Measurements from ENCODE around the gene NCOA6.
"Not testable (repeated sequence)": the region's sequence is repeated elsewhere in the genome, so short reads cannot be mapped to it uniquely, and the experiment has no call there.

Gene NCOA6

DNA sequence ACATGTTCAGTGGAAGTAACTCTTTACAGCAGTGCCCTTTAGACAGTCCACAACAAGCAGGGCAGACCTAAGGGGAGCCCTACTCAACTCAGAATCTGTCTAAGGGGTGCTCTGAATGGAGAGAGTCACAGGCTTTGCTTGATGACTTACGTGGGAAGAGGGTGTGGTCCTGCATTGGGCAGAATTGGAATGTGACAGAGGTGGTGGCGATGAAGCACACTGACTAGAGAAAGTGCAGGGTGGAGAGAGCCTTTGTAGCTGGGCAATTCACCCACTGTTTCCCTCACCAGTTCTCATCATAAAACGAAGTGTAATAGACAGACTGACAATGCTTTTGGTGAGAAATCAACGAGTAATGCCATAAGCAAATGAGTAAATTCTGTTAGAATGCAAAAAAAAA, 110.1 kb downstream of the NCOA6 start:
- Histone ChIP-seq H3K4me2 (ENCODE audit: insufficient read depth, low read length, poor library complexity, severe bottlenecking) (no peak overlapping the region), H3K9ac (ENCODE audit: low read depth, low read length, poor library complexity) (no peak overlapping the region), H2AFZ (ENCODE audit: low read length) (no peak overlapping the region), H4K8ac (ENCODE audit: low read depth, low read length) (no peak overlapping the region), H3K4ac (ENCODE audit: low read length) (no peak overlapping the region), H3K79me1 (ENCODE audit: low read depth, low read length) (no peaks in the 10 kb centered on the region), H3K4me3 (ENCODE audit: low read length in 2 of 2) (no peak overlapping the region), H3K18ac (ENCODE audit: low read length) (no peak overlapping the region), H3K36me3 (replicated peaks in 1 of 2; ENCODE audit: control insufficient read depth in 2 of 2, insufficient read depth in 2 of 2, low read length in 2 of 2) (peaks cover 16 to 74% of the 10 kb centered on the region in 2 donors), H3K14ac (ENCODE audit: low read length) (no peak overlapping the region), H4K91ac (ENCODE audit: low read depth, low read length, poor library complexity) (no peak overlapping the region), H3K27me3 (ENCODE audit: control insufficient read depth in 3 of 3, insufficient read depth in 3 of 3, low read depth in 1 of 3, low read length in 3 of 3) (peaks cover 0 to 14% (median 2%) of the 10 kb centered on the region in 3 experiments), H3K23ac (ENCODE audit: low read depth, low read length, poor library complexity) (no peak overlapping the region), H3K27ac (replicated peaks; ENCODE audit: low read length) (no peak overlapping the region), H2BK12ac (ENCODE audit: low read length) (no peak overlapping the region), H3K9me3 (replicated peaks in 1 of 2; ENCODE audit: control insufficient read depth in 2 of 2, insufficient read depth in 1 of 2, low read depth in 1 of 2, low read length in 2 of 2) (peaks cover 0 to 2% of the 10 kb centered on the region in 2 donors), H2BK15ac (ENCODE audit: low read length) (no peak overlapping the region), H2BK5ac (ENCODE audit: low read length) (no peak overlapping the region), H2AK5ac (ENCODE audit: low read depth, low read length) (no peak overlapping the region), H3K4me1 (ENCODE audit: control insufficient read depth in 2 of 2, insufficient read depth in 1 of 2, low read depth in 1 of 2, low read length in 2 of 2) (peaks cover 0 to 2% of the 10 kb centered on the region in 2 donors), H2BK120ac (ENCODE audit: low read depth, low read length) (no peak overlapping the region)
- DNase-seq (ENCODE audit: low spot score), result no peak
- WGBS, 2 donors (ENCODE audit: extremely low coverage in 2 of 2, insufficient read length in 2 of 2, insufficient replicate concordance in 1 of 2), result no CpG with 5 or more reads among the region's 4 CpGs

DNA sequence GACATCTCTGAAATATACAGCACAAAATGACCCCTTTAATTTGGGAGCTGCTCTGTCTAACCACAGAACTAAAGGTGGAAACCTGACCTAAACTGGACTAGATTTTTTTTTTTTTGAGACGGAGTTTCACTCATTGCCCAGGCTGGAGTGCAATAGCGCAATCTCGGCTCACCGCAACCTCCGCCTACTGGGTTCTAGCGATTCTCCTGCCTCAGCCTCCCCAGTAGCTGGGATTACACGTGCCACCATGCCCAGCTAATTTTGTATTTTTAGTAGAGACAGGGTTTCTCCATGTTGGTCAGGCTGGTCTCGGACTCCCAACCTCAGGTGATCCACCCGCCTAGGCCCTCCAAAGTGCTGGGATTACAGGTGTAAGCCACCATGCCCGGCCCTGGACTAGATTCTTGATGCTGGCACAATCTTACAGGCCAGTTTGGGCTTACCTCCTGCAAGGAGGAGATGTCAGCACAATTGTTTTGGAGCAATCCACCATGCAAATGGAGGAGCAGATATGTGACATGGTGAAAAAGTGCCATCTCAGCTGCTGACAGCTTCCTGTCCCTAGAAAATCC, 111.4 kb downstream of the NCOA6 start:
- H3K4me2 ChIP-seq (ENCODE audit: insufficient read depth, low read length, poor library complexity, severe bottlenecking); H4K91ac ChIP-seq (ENCODE audit: low read depth, low read length, poor library complexity); H3K27ac ChIP-seq (replicated peaks; ENCODE audit: low read length); H3K4ac ChIP-seq (ENCODE audit: low read length); H3K4me3 ChIP-seq (ENCODE audit: low read length in 2 of 2); H3K18ac ChIP-seq (ENCODE audit: low read length); H3K79me1 ChIP-seq (ENCODE audit: low read depth, low read length); H2AK5ac ChIP-seq (ENCODE audit: low read depth, low read length); H2AFZ ChIP-seq (ENCODE audit: low read length); H3K23ac ChIP-seq (ENCODE audit: low read depth, low read length, poor library complexity); H3K9ac ChIP-seq (ENCODE audit: low read depth, low read length, poor library complexity); H2BK15ac ChIP-seq (ENCODE audit: low read length); H3K9me3 ChIP-seq (replicated peaks in 1 of 2; ENCODE audit: control insufficient read depth in 2 of 2, insufficient read depth in 1 of 2, low read depth in 1 of 2, low read length in 2 of 2); H3K4me1 ChIP-seq (ENCODE audit: control insufficient read depth in 2 of 2, insufficient read depth in 1 of 2, low read depth in 1 of 2, low read length in 2 of 2); DNase-seq (ENCODE audit: low spot score); H2BK120ac ChIP-seq (ENCODE audit: low read depth, low read length); H4K8ac ChIP-seq (ENCODE audit: low read depth, low read length); H2BK5ac ChIP-seq (ENCODE audit: low read length); H3K14ac ChIP-seq (ENCODE audit: low read length); H2BK12ac ChIP-seq (ENCODE audit: low read length): not testable (repeated sequence)
- H3K27me3 ChIP-seq (ENCODE audit: control insufficient read depth in 3 of 3, insufficient read depth in 3 of 3, low read depth in 1 of 3, low read length in 3 of 3), result peaks cover 0 to 21% (median 6%) of the 10 kb centered on the region in 3 experiments
- WGBS, 2 donors (ENCODE audit: extremely low coverage in 2 of 2, insufficient read length in 2 of 2, insufficient replicate concordance in 1 of 2), result no CpG with 5 or more reads among the region's 10 CpGs
- H3K36me3 ChIP-seq (replicated peaks in 1 of 2; ENCODE audit: control insufficient read depth in 2 of 2, insufficient read depth in 2 of 2, low read length in 2 of 2), result peaks cover 14 to 63% of the 10 kb centered on the region in 2 donors

DNA sequence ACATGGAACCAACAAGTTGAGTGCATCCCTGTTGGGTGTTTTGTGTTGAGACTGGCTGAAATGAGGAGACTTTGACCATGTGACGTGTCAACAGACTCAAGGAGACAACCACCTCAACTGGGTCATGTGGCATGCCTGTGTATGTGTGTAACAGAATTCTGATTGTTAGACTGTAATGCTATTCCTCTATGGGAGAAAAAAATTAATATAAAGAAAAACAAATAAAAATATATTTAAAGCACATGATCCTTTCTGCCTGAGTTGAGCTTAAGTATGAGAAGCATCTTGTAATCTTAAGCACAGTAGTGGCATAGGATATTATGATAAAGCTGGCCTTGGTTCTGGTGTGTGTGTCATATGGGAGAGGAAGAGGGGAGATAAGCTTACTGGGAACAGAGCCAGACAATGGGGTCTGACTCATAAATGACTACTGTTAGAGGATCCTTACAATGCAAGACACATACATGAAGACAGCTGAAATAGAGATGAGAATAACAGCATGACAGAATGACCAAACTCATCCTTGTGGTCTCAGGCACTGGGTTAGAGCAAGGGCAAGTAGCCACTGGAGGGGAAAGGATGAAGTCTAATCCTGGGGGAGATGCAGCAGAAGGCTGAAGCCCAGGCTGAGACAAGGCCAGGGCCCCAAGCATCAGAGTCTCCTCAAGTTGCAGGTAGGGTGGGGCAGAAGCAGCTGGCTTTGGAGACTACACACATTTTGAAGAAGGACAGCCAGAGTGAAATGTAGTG, 112.1 kb downstream of the NCOA6 start:
- peak overlapping the region; percentile 39 for H3K23ac ChIP-seq (ENCODE audit: low read depth, low read length, poor library complexity)
- peaks cover 14 to 56% of the 10 kb centered on the region in 2 donors for H3K36me3 ChIP-seq (replicated peaks in 1 of 2; ENCODE audit: control insufficient read depth in 2 of 2, insufficient read depth in 2 of 2, low read length in 2 of 2)
- no CpG with 5 or more reads among the region's 1 CpG for WGBS, 2 donors (ENCODE audit: extremely low coverage in 2 of 2, insufficient read length in 2 of 2, insufficient replicate concordance in 1 of 2)
- H3K4ac ChIP-seq (ENCODE audit: low read length), result no peak overlapping the region
- H3K27ac ChIP-seq (replicated peaks; ENCODE audit: low read length), result no peak overlapping the region
- no peak overlapping the region for H3K14ac ChIP-seq (ENCODE audit: low read length)
- no peaks in the 10 kb centered on the region for H3K79me1 ChIP-seq (ENCODE audit: low read depth, low read length)
- H2BK5ac ChIP-seq (ENCODE audit: low read length), result no peak overlapping the region
- H2BK15ac ChIP-seq (ENCODE audit: low read length), result no peak overlapping the region
- H2BK120ac ChIP-seq (ENCODE audit: low read depth, low read length), result no peak overlapping the region
- no peak overlapping the region for H2AFZ ChIP-seq (ENCODE audit: low read length)
- H3K18ac ChIP-seq (ENCODE audit: low read length), result no peak overlapping the region
- no peak overlapping the region for H2BK12ac ChIP-seq (ENCODE audit: low read length)
- no peak overlapping the region for H3K4me3 ChIP-seq (ENCODE audit: low read length in 2 of 2)
- H4K8ac ChIP-seq (ENCODE audit: low read depth, low read length), result no peak overlapping the region
- H3K9ac ChIP-seq (ENCODE audit: low read depth, low read length, poor library complexity), result peak overlapping the region; percentile 34
- no peak overlapping the region for H4K91ac ChIP-seq (ENCODE audit: low read depth, low read length, poor library complexity)
- H2AK5ac ChIP-seq (ENCODE audit: low read depth, low read length), result no peak overlapping the region
- no peak for DNase-seq (ENCODE audit: low spot score)
- H3K4me2 ChIP-seq (ENCODE audit: insufficient read depth, low read length, poor library complexity, severe bottlenecking), result no peak overlapping the region
- H3K27me3 ChIP-seq (ENCODE audit: control insufficient read depth in 3 of 3, insufficient read depth in 3 of 3, low read depth in 1 of 3, low read length in 3 of 3), result peaks cover 0 to 27% (median 6%) of the 10 kb centered on the region in 3 experiments
- peaks cover 0 to 5% of the 10 kb centered on the region in 2 donors for H3K4me1 ChIP-seq (ENCODE audit: control insufficient read depth in 2 of 2, insufficient read depth in 1 of 2, low read depth in 1 of 2, low read length in 2 of 2)
- H3K9me3 ChIP-seq (replicated peaks in 1 of 2; ENCODE audit: control insufficient read depth in 2 of 2, insufficient read depth in 1 of 2, low read depth in 1 of 2, low read length in 2 of 2), result peaks cover 0 to 2% of the 10 kb centered on the region in 2 donors

DNA sequence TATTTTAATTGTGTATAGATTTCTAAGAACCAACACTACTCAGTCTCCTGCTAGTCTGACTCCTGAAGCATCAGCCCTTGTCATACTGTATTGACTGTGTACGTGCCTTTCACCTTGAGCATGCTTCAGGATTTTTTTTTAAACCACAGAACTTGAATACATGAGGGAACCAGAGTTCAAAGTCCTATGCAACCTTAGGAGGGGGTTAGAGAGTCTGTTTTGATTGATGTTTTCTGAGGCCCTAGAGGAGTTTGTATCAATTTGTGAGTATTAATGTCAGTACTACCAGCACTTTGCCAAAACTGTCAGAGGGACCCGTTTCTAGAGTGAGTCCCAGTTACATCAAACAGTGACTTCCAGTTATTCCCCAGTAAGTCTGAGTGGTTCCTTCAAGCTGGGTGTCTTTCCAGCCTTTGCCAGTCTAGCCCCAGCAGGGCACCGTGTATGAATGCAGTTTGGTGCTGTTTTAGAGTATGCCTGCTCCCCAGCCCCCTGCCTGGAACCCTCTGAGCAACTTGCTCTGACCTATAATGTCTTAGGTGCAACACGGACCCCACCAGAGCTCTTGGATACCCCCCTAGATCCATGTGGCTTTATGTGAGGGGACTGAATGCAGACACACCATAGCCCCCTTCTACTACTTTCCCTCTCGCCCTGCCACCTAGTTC, 112.8 kb downstream of the NCOA6 start:
- no peak for DNase-seq (ENCODE audit: low spot score)
- Histone ChIP-seq H2BK12ac (ENCODE audit: low read length) (no peak overlapping the region), H3K4me1 (ENCODE audit: control insufficient read depth in 2 of 2, insufficient read depth in 1 of 2, low read depth in 1 of 2, low read length in 2 of 2) (peaks cover 0 to 5% of the 10 kb centered on the region in 2 donors), H3K9me3 (replicated peaks in 1 of 2; ENCODE audit: control insufficient read depth in 2 of 2, insufficient read depth in 1 of 2, low read depth in 1 of 2, low read length in 2 of 2) (peaks cover 0 to 2% of the 10 kb centered on the region in 2 donors), H3K14ac (ENCODE audit: low read length) (no peak overlapping the region), H4K8ac (ENCODE audit: low read depth, low read length) (no peak overlapping the region), H2BK120ac (ENCODE audit: low read depth, low read length) (no peak overlapping the region), H3K27me3 (ENCODE audit: control insufficient read depth in 3 of 3, insufficient read depth in 3 of 3, low read depth in 1 of 3, low read length in 3 of 3) (peaks cover 0 to 27% (median 6%) of the 10 kb centered on the region in 3 experiments), H2BK5ac (ENCODE audit: low read length) (no peak overlapping the region), H3K23ac (ENCODE audit: low read depth, low read length, poor library complexity) (peak overlapping the region; percentile 39), H2AK5ac (ENCODE audit: low read depth, low read length) (no peak overlapping the region), H3K9ac (ENCODE audit: low read depth, low read length, poor library complexity) (no peak overlapping the region), H3K4ac (ENCODE audit: low read length) (no peak overlapping the region), H3K4me2 (ENCODE audit: insufficient read depth, low read length, poor library complexity, severe bottlenecking) (no peak overlapping the region), H3K79me1 (ENCODE audit: low read depth, low read length) (no peaks in the 10 kb centered on the region), H3K4me3 (ENCODE audit: low read length in 2 of 2) (no peak overlapping the region), H2AFZ (ENCODE audit: low read length) (no peak overlapping the region), H2BK15ac (ENCODE audit: low read length) (no peak overlapping the region), H3K27ac (replicated peaks; ENCODE audit: low read length) (no peak overlapping the region), H3K36me3 (replicated peaks in 1 of 2; ENCODE audit: control insufficient read depth in 2 of 2, insufficient read depth in 2 of 2, low read length in 2 of 2) (peaks cover 12 to 51% of the 10 kb centered on the region in 2 donors), H4K91ac (ENCODE audit: low read depth, low read length, poor library complexity) (no peak overlapping the region), H3K18ac (ENCODE audit: low read length) (no peak overlapping the region)
- WGBS, 2 donors (ENCODE audit: extremely low coverage in 2 of 2, insufficient read length in 2 of 2, insufficient replicate concordance in 1 of 2), result no CpG with 5 or more reads among the region's 5 CpGs
